GM10266 (cell line): ENCODE measurements around the gene RAB11B.
"Not testable (repeated sequence)": the region's sequence is repeated elsewhere in the genome, so short reads cannot be mapped to it uniquely, and the experiment has no call there.

Source experiments
- DNase-seq: peaks from one replicate; pipeline ENCODE4 v3.0.0; 2012; ENCODE audit errors: extremely low spot score
- CTCF ChIP-seq: IDR thresholded peaks from 2 replicates; pipeline ENCODE4 v1.5.1; 2012; ENCODE audit warnings: mild to moderate bottlenecking, low read depth; ENCODE audit not compliant: control insufficient read depth, insufficient read depth; ENCODE audit errors: missing control alignments

The RAB11B gene

GRCh38 chr19:8403820-8404109 lies 13.6 kb downstream of the RAB11B start:
- no peak for DNase-seq
- no peak for TF ChIP-seq CTCF

GRCh38 chr19:8404391-8405151 lies 14.4 kb downstream of the RAB11B start:
- no peak for DNase-seq
- TF ChIP-seq CTCF: no peak

DNA sequence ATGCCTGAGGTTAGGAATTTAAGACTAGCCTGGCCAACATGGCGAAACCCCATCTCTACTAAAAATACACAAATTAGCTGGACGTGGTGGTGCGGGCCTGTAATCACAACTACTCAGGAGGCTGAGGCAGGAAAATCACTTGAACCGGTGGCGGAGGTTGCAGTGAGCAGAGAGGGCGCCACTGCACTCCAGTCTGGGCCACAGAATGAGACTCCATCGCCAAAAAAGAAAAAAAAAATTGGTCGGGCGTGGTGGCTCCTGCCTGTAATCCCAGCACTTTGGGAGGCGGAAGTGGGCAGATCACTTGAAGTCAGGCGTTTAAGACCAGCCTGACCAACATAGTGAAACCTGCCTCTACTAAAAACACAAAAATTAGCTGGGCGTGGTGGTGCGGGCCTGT lies 20.6 kb downstream of the RAB11B start:
- not testable (repeated sequence) for DNase-seq

GRCh38 chr19:8412783-8413628 lies 22.8 kb downstream of the RAB11B start, which contains the start of gene MARCHF2:
TSS of gene MARCHF2 (plus strand) at chr19:8413305. CDS start at chr19:8421841, 8,536 bp downstream.
- TF ChIP-seq CTCF: peak; percentile 63
- peak; percentile 100 for DNase-seq

DNA sequence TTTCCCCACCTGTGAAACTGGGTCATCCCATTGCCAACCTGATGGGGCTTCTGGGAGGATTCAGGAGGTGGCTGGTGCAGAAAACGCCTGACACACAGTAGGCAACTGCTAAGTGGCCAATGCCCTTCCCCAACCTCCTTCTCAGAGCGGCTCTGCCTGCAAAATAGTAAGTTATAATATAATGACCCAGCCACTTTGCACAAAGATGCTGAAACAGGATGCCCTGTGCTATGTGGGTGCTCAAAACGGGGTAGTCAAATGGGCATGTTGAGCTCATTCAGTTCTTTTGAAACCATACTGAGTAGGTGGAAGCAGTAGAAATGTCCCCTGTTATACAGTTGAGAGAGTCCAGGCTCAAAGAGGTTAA lies 23.5 kb downstream of the RAB11B start:
- TF ChIP-seq CTCF: no peak
- DNase-seq: no peak

DNA sequence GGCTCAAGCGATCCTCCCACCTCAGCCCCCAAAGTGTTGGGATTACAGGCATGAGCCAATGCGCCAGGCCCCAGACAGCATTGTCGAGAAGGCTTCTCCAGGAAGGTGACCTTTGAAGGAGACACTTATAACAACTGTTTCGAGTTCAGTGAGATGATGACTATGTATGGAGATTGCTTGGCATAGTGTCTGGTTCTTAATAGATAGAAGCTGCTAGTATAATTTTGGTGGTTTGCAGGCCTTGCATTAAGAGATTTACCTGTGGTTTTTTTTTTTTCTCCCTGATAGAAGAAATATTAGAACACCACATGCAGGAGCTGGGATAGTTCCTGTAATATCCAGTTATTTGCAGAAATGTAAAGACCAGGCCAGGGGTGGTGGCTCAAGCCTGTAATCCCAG lies 26.6 kb downstream of the RAB11B start:
- DNase-seq: no peak
- no peak for TF ChIP-seq CTCF

GRCh38 chr19:8421484-8422461 lies 31.6 kb downstream of the RAB11B start:
- no peak for TF ChIP-seq CTCF
- no peak for DNase-seq
